ENCODE results near the gene HEG1.

DNA sequence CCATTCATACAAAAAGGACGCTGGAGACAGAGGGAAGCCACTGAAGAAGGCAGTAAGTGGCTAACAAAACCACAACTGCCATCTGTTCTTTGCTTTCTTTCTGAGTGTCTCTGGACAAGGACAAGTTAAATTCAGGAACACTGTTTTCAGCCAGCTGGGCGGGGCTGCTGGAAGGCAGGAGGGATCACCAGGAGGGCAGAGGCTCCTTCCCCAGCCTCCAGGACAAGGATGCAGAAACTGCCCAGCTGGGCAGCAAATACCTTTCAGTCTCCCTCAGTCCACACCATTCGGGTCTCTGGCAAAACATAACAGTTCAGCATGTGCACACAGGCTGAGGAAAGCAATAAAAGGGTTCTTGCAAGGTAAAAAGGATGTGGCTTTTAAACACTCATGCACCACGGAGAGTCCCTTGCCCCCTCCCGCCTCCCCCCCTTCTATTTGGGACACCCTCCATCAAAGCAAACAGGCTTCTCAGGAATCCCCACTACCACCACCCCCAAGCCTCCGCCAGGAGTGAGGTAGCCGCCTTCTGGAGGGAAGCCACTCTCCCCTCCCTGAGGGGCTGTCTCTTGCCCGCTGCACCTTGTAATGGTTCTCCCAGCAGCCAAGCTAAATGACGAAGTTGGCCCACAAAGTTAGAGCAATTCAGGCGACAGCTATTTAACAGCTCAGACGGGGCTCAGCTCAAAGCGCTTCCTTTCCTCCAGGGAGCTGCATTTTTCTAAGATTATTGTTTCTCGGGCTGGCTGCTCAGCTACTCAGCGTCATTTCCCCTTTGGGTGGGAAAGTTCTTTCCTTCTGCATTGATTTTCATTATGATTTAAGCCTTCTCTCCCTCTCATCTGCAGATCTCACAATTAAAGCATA lies 3.8 kb downstream of the HEG1 start:
- TF ChIP-seq, protein P1, sequence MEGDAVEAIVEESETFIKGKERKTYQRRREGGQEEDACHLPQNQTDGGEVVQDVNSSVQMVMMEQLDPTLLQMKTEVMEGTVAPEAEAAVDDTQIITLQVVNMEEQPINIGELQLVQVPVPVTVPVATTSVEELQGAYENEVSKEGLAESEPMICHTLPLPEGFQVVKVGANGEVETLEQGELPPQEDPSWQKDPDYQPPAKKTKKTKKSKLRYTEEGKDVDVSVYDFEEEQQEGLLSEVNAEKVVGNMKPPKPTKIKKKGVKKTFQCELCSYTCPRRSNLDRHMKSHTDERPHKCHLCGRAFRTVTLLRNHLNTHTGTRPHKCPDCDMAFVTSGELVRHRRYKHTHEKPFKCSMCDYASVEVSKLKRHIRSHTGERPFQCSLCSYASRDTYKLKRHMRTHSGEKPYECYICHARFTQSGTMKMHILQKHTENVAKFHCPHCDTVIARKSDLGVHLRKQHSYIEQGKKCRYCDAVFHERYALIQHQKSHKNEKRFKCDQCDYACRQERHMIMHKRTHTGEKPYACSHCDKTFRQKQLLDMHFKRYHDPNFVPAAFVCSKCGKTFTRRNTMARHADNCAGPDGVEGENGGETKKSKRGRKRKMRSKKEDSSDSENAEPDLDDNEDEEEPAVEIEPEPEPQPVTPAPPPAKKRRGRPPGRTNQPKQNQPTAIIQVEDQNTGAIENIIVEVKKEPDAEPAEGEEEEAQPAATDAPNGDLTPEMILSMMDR (IDR thresholded peaks at IDR 0.05; ENCODE audit: insufficient read depth, low read length, poor library complexity, severe bottlenecking) = no peak
- no peak for TF ChIP-seq EZH2phosphoT487 (conservative IDR thresholded peaks at IDR 0.05; ENCODE audit: low read length)

All from SU-DHL-6 (cell line).